Tongue (tissue), 2 donors: ENCODE measurements around the gene PRKCB. TPM values are rescaled to one million over a fixed set of nuclear protein-coding genes. Genes with fewer than 3 reads are reported as not detected.
A peak's percentile ranks its signal among the peaks of the same experiment; 100 is the strongest.

ENCODE experiments used
- DNase-seq: peaks from one replicate; pipeline ENCODE4 v3.0.0-alpha.2; 2015
- total RNA-seq: library from RNA; depleted of rRNA; stranded (reverse); fragments of >200 nt; gene quantifications from one replicate; pipeline ENCODE4 v1.2.3, GENCODE V29; 2014

PRKCB gene
- total RNA-seq = 6.7 TPM

GRCh38 chr16:23835390-23836077 lies at the start of gene PRKCB:
Gene PRKCB (plus strand): TSS chr16:23835983.
- DNase-seq = peak; percentile 92

GRCh38 chr16:23786964-23787561 lies 48.7 kb upstream of the PRKCB start:
- DNase-seq = no peak

- no peak for DNase-seq
Measured at GRCh38 chr16:23788685-23789084, 47.1 kb upstream of the PRKCB start.

- DNase-seq = no peak
Measured at GRCh38 chr16:23795378-23795777, 40.4 kb upstream of the PRKCB start.

- DNase-seq = no peak
Measured at GRCh38 chr16:23796941-23797340, 38.8 kb upstream of the PRKCB start.

DNA sequence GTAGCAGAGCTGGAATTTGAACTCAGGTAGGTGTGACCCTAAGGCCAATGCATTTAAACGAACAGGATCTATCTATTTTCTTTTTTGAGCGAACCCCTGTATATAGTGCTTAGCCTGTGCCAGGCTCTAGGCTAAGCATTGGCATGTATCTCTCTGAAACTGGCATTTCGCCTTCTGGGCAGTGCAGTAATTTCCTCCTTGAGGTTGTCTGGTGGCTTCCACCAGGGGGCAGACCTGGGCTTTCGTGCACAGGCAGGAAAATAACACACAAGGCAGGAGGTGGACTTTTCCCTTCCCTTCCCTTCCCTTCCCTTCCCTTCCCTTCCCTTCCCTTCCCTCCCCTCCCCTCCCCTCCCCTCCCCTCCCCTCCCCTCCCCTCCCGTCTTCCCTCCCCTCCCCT lies 34.4 kb upstream of the PRKCB start:
- DNase-seq = peak; percentile 81

DNA sequence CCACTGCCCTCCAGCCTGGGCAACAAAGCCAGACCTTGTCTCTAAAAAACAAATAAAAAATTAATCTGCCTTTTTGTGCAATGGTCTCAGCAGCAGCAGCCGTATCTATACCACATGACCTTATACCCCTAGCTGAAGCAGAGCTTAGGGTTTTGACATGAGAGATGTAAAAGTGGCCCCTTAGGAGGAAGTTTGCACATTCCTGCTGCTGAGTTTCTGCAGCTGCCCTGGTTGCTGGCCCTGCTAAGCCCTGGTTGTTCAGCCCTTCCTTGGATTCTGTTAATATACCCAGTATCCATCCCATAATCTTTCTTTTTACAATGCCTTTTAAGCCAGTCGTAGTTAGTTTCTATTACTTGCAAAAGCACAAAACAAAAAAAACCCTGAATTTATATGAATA lies 33.0 kb upstream of the PRKCB start:
- no peak for DNase-seq

GRCh38 chr16:23803591-23804123 lies 32.1 kb upstream of the PRKCB start:
- peak; percentile 12 for DNase-seq

- no peak for DNase-seq
Measured at GRCh38 chr16:23807028-23807427, 28.8 kb upstream of the PRKCB start.

DNA sequence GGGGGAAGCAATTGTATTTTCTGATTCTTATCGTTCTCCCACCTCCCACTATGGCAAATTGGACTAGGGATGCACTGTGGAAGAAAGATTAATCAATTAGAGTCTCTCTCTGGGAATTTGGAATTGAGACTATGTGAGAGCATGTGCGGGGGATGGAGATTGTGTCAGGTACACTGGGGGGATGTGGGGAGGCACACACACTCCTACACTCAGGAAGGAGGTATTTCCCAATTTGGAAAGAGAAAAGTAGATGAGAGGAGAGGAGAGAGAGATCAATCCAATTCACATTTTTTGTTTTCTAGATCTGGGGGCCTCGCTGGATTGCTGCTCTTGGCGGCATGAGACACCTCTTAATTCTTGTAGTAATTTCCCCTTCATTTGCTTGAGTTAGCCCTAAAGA lies 14.3 kb upstream of the PRKCB start:
- no peak for DNase-seq

DNA sequence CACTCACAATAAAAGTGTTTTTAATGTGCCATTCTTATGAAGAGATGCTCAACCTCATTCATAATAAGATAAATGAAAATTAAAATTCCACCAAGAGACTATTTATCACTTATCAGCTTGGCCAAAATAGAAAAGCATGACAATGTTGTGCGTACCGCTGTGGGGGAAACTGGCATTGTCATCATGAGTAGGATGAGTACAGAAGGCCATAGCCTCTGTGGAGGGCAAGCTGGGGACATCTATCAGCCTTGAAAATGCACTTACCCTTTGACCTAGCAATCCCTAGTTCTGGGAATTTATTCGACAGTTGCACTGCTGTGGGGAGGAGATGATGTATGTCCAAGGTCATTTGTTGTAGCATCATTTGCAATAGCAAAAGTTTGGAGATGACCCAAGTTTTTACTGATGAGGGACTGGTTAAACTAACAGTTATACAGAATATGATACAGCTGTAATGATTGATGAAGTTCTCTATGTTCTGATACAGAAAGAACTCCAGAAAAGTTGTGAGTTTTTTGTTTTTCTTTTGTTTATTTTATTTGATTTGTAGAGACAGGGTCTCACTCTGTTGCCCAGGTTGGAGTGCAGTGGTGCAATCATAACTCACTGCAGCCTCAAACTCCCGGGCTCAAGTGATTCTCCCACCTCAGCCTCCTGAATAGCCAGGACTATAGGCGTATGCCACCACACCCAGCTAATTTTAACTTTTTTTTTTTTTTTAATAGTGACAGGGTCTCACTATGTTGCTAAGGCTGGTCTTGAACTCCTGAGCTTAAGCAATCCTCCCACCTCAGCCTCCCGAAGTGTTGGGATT lies 13.7 kb upstream of the PRKCB start:
- no peak for DNase-seq

GRCh38 chr16:23823475-23824384 lies 12.1 kb upstream of the PRKCB start:
- no peak for DNase-seq

DNA sequence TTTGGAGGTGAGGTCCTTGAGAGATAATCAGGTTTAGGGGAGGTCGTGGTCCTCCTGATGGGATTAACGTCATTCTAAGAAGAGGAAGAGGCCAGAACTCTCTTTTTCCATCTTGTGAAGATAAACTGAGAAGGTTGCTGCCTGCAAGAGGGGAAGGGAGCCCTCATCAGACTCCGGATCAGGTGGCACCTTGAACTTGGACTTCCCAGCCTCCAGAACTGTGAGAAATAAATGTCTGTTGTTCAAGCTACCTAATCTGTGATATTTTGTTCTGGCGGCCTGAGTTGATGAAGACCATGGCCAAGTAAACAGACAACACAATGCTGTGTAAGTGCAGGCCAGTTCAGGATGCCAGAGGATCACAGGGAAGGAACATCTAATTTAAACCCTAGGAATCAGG lies 10.9 kb upstream of the PRKCB start:
- DNase-seq = no peak

- no peak for DNase-seq
Measured at GRCh38 chr16:23826528-23827045, 9.2 kb upstream of the PRKCB start.

GRCh38 chr16:23827057-23827456 lies 8.7 kb upstream of the PRKCB start:
- no peak for DNase-seq

- no peak for DNase-seq
Measured at GRCh38 chr16:23829454-23829853, 6.3 kb upstream of the PRKCB start.

GRCh38 chr16:23830276-23830675 lies 5.5 kb upstream of the PRKCB start:
- no peak for DNase-seq

- no peak for DNase-seq
Measured at GRCh38 chr16:23832882-23833281, 2.9 kb upstream of the PRKCB start.

DNA sequence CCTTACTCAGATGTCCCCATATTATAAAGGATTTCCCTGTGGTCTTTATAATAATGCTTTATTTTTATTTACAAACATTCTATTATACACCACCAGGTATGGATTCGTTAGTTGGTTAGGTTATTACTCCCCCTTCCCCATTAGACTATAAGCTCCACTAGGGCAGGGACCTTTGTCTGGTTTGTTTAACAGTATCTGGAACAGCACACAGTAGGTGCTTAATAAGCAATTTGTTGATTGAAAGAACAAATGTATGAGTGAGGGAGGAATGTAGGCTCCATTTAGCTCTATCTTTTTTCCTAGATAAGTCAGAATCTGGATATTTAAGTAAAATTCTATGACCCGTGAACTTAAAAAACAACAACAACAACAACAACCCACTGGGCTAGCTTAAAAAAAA lies 2.3 kb upstream of the PRKCB start:
- no peak for DNase-seq

- no peak for DNase-seq
Measured at GRCh38 chr16:23833960-23834685, 1.7 kb upstream of the PRKCB start.

GRCh38 chr16:23836078-23836403 lies 258 bp downstream of the PRKCB start:
- DNase-seq = no peak
